Measurements from ENCODE around the gene PLEKHM3.

The PLEKHM3 gene

DNA sequence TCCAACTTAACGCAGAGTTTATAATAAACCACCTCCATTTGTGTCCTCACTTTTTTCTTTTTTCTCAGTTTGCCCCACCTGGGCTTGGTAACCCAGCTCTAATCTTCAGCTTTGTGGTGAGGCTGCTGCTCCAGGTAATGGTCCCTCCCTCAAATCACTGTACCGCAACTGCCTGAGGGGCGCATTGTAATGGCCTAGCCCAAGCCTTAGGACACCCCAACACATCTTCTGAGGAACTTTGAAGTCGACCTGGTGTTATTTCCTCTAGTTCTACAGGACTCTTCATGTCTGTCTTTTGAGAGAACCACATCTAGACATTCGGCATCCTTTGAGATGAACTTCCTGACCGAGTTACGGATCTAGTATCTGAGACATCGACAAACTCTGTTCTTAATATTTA is 99.7 kb downstream of the PLEKHM3 start:
- Histone ChIP-seq H3K4me2 (ENCODE audit: low read depth, low read length, poor library complexity, severe bottlenecking) (no peak overlapping the region), H4K20me1 (ENCODE audit: insufficient read depth, low read length, poor library complexity, severe bottlenecking) (no peaks in the 10 kb centered on the region), H2AFZ (ENCODE audit: low read length) (no peak overlapping the region), H3K79me2 (ENCODE audit: insufficient read depth, low read length) (no peaks in the 10 kb centered on the region), H3K27me3 (ENCODE audit: insufficient read depth, low read length, poor library complexity, severe bottlenecking) (no peaks in the 10 kb centered on the region), H3K9ac (ENCODE audit: low read depth, low read length, poor library complexity, severe bottlenecking) (no peak overlapping the region), H3K9me3 (ENCODE audit: insufficient read depth, low read depth, low read length) (no peaks in the 10 kb centered on the region), H3F3A (ENCODE audit: low read depth) (no peaks in the 10 kb centered on the region), H3K4me3 (ENCODE audit: low read length, poor library complexity, severe bottlenecking) (no peak overlapping the region), H3K9me2 (replicated peaks; ENCODE audit: low read depth, low read length) (no peaks in the 10 kb centered on the region), H3K4me1 (ENCODE audit: insufficient read depth, low read length, poor library complexity, severe bottlenecking) (peaks cover 7% of the 10 kb centered on the region), H3K36me3 (ENCODE audit: insufficient read depth, low read length) (peaks cover 5% of the 10 kb centered on the region; the same call in 1 of the 2 replicates)
- TF ChIP-seq CTCF (conservative IDR thresholded peaks at IDR 0.05; ENCODE audit: low read length): no peak
- no peak for TF ChIP-seq EZH2phosphoT487 (IDR thresholded peaks at IDR 0.05; ENCODE audit: borderline replicate concordance)

DNA sequence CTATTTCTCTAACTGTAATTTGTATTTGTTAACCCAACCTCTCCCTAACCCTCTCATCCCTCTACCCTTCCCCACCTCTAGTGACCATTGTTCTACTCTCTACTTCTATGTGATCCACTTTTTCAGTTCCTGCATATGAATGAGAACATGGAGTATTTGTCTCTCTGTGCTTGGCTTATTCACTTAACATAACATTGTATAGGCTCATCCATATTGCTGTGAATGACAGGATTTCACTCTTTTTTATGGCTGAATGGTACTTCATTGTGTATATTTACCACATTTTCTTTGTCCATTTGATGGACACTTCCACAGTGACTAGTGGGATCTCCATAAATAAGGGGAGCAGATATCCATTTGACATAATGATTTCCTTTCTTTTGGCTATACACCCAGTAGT is 103.7 kb downstream of the PLEKHM3 start:
- Histone ChIP-seq H4K20me1 (ENCODE audit: insufficient read depth, low read length, poor library complexity, severe bottlenecking) (no peaks in the 10 kb centered on the region), H3K4me1 (ENCODE audit: insufficient read depth, low read length, poor library complexity, severe bottlenecking) (peaks cover under 1% of the 10 kb centered on the region), H3K79me2 (ENCODE audit: insufficient read depth, low read length) (no peaks in the 10 kb centered on the region), H3K27me3 (ENCODE audit: insufficient read depth, low read length, poor library complexity, severe bottlenecking) (no peaks in the 10 kb centered on the region), H3K4me2 (ENCODE audit: low read depth, low read length, poor library complexity, severe bottlenecking) (no peak overlapping the region), H3K9me2 (replicated peaks; ENCODE audit: low read depth, low read length) (no peaks in the 10 kb centered on the region), H2AFZ (ENCODE audit: low read length) (no peak overlapping the region), H3K36me3 (ENCODE audit: insufficient read depth, low read length) (no peaks in the 10 kb centered on the region; the same call in 1 of the 2 replicates), H3K9ac (ENCODE audit: low read depth, low read length, poor library complexity, severe bottlenecking) (no peak overlapping the region), H3K9me3 (ENCODE audit: insufficient read depth, low read depth, low read length) (no peaks in the 10 kb centered on the region), H3K4me3 (ENCODE audit: low read length, poor library complexity, severe bottlenecking) (no peak overlapping the region), H3F3A (ENCODE audit: low read depth) (no peaks in the 10 kb centered on the region)
- TF ChIP-seq CTCF (conservative IDR thresholded peaks at IDR 0.05; ENCODE audit: low read length) (no peak), EZH2phosphoT487 (IDR thresholded peaks at IDR 0.05; ENCODE audit: borderline replicate concordance) (no peak)

DNA sequence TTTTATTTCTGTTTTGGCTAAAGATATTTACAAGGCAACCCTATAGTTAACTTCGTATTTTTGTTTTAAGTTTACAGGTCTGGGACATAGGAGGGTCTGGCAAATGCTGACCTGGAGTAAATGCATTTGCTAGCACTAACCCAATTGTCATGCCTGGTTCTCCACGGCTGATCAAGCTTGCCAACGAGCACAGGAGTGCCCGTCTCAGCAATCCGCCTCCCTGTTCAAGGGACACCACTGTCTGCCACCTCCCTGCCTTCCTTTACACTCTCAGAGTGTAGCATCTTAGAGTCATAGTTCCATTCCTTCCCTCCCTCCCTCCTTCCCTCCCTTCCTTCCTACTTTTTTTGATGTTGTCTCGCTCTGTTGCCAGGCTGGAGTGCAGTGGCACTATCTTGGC is 104.6 kb downstream of the PLEKHM3 start:
- Histone ChIP-seq H2AFZ (ENCODE audit: low read length) (no peak overlapping the region), H3K9me2 (replicated peaks; ENCODE audit: low read depth, low read length) (no peaks in the 10 kb centered on the region), H3K4me3 (ENCODE audit: low read length, poor library complexity, severe bottlenecking) (no peak overlapping the region), H3K27me3 (ENCODE audit: insufficient read depth, low read length, poor library complexity, severe bottlenecking) (no peaks in the 10 kb centered on the region), H3K9me3 (ENCODE audit: insufficient read depth, low read depth, low read length) (no peaks in the 10 kb centered on the region), H3K79me2 (ENCODE audit: insufficient read depth, low read length) (no peaks in the 10 kb centered on the region), H4K20me1 (ENCODE audit: insufficient read depth, low read length, poor library complexity, severe bottlenecking) (no peaks in the 10 kb centered on the region), H3F3A (ENCODE audit: low read depth) (no peaks in the 10 kb centered on the region), H3K36me3 (ENCODE audit: insufficient read depth, low read length) (no peaks in the 10 kb centered on the region; the same call in 1 of the 2 replicates), H3K4me1 (ENCODE audit: insufficient read depth, low read length, poor library complexity, severe bottlenecking) (no peaks in the 10 kb centered on the region), H3K9ac (ENCODE audit: low read depth, low read length, poor library complexity, severe bottlenecking) (no peak overlapping the region), H3K4me2 (ENCODE audit: low read depth, low read length, poor library complexity, severe bottlenecking) (no peak overlapping the region)
- no peak for TF ChIP-seq EZH2phosphoT487 (IDR thresholded peaks at IDR 0.05; ENCODE audit: borderline replicate concordance)
- TF ChIP-seq CTCF (conservative IDR thresholded peaks at IDR 0.05; ENCODE audit: low read length): no peak
